A673 (cell line): ENCODE results near the gene SESN1.

Experiments used
- EZH2 ChIP-seq: fragments of 200-600 bp; sonication (generic); IDR thresholded peaks from 2 replicates; pipeline ENCODE4 v1.6.1; 2017; ENCODE audit warnings: borderline replicate concordance, low read depth, mild to moderate bottlenecking, mixed read lengths, antibody characterized with exemption, low read length; ENCODE audit not compliant: poor library complexity, severe bottlenecking
- TF ChIP-seq, protein P1 (sequence below): fragments of 300-800, 200-600 bp; sonication (generic); conservative IDR thresholded peaks from 2 replicates; pipeline ENCODE4 v1.5.1; 2017; ENCODE audit warnings: low read depth, mild to moderate bottlenecking, antibody characterized with exemption, low read length, moderate library complexity, mixed read lengths

DNA sequence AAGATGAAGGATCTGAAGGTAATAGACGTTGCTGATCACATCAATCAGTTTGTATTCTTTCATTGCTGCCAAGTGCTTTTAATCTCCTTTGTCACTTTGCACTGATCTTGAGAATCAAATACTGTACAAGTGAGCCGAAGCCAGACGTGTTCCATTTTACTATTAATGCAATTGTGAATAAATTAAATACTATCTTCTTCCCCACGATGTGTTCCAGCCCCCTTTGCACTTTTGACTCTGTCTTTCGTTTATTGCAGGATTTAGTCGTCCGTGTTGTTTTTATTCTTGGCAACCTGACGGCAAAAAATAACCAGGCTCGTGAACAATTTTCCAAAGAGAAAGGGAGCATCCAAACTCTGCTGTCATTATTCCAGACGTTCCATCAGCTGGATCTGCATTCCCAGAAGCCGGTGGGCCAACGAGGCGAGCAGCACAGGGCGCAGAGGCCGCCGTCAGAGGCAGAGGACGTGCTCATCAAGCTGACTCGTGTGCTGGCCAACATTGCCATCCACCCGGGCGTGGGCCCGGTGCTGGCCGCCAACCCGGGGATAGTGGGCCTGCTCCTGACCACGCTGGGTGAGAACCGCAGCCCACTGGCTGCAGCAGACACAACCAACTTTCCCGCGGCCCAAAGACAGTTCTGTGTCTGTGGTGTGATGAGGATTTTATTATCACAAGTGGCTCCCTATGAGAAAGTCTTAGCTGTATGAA, 141.7 kb downstream of the SESN1 start:
- no peak for TF ChIP-seq EZH2
- TF ChIP-seq, protein P1, sequence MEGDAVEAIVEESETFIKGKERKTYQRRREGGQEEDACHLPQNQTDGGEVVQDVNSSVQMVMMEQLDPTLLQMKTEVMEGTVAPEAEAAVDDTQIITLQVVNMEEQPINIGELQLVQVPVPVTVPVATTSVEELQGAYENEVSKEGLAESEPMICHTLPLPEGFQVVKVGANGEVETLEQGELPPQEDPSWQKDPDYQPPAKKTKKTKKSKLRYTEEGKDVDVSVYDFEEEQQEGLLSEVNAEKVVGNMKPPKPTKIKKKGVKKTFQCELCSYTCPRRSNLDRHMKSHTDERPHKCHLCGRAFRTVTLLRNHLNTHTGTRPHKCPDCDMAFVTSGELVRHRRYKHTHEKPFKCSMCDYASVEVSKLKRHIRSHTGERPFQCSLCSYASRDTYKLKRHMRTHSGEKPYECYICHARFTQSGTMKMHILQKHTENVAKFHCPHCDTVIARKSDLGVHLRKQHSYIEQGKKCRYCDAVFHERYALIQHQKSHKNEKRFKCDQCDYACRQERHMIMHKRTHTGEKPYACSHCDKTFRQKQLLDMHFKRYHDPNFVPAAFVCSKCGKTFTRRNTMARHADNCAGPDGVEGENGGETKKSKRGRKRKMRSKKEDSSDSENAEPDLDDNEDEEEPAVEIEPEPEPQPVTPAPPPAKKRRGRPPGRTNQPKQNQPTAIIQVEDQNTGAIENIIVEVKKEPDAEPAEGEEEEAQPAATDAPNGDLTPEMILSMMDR = no peak
